WTC11 (cell line): ENCODE measurements around the gene TRIM25. TPM values are rescaled to one million over a fixed set of nuclear protein-coding genes. Genes with fewer than 3 reads are reported as not detected.
A peak's percentile ranks its signal among the peaks of the same experiment; 100 is the strongest.

Experiments
- ATAC-seq: fragments of 200-7000 bp; cut with Tn5 transposase; 2 replicates; pipeline ENCODE4 v1.10.0; 2021; ENCODE audit warnings: mild to moderate bottlenecking, moderate library complexity
- CTCF ChIA-PET: fragments of 300-600 bp; sonication (Branson Sonifier 250); formaldehyde crosslinking; loops from one replicate; lab custom pipeline; 2021; ENCODE audit warnings: antibody characterized with exemption; lab: Charles Lee
- POLR2A ChIA-PET: fragments of 350-600 bp; sonication (Branson Sonifier 250); formaldehyde crosslinking; loops from one replicate; lab custom pipeline; 2021; ENCODE audit warnings: antibody characterized with exemption; lab: Charles Lee
- DNase-seq: peaks from one replicate; pipeline ENCODE4 v3.0.0; 2021; ENCODE audit warnings: low spot score
- H3K27ac Mint-ChIP-seq: 2 replicates; pipeline ENCODE4 v1.8.0; 2021; ENCODE audit warnings: mixed read lengths
- H3K27me3 Mint-ChIP-seq: 2 replicates; pipeline ENCODE4 v1.8.0; 2021; ENCODE audit warnings: low read depth, mild to moderate bottlenecking, moderate library complexity, mixed read lengths
- H3K36me3 Mint-ChIP-seq: 2 replicates; pipeline ENCODE4 v1.8.0; 2021; ENCODE audit warnings: mixed read lengths
- H3K4me1 Mint-ChIP-seq: 2 replicates; pipeline ENCODE4 v1.8.0; 2022; ENCODE audit warnings: mixed read lengths
- H3K4me3 Mint-ChIP-seq: 2 replicates; pipeline ENCODE4 v1.8.0; 2021; ENCODE audit warnings: mild to moderate bottlenecking, moderate library complexity, mixed read lengths
- H3K9me3 Mint-ChIP-seq: 2 replicates; pipeline ENCODE4 v1.8.0; 2021; ENCODE audit warnings: mixed read lengths
- CBFB ChIP-seq: sonication (generic); formaldehyde crosslinking; IDR thresholded peaks from 2 replicates; pipeline ENCODE4 v1.8.1; 2022; ENCODE audit warnings: mild to moderate bottlenecking, low read depth, missing genetic modification reagents
- FOXJ3 ChIP-seq: sonication (generic); formaldehyde crosslinking; IDR thresholded peaks from 2 replicates; pipeline ENCODE4 v1.9.0; 2021; ENCODE audit warnings: missing genetic modification reagents, mild to moderate bottlenecking, borderline replicate concordance
- FOXP1 ChIP-seq: sonication (generic); formaldehyde crosslinking; IDR thresholded peaks from 2 replicates; pipeline ENCODE4 v1.8.0; 2022; ENCODE audit warnings: missing genetic modification reagents, mild to moderate bottlenecking, moderate library complexity, borderline replicate concordance
- GABPB1 ChIP-seq: sonication (generic); formaldehyde crosslinking; IDR thresholded peaks from 2 replicates; pipeline ENCODE4 v1.8.1; 2023; ENCODE audit warnings: mild to moderate bottlenecking, missing genetic modification reagents
- HMGA2 ChIP-seq: fragments of 250-450 bp; sonication (Bioruptor Pico); IDR thresholded peaks from 2 replicates; pipeline ENCODE4 v1.4.0; 2021; ENCODE audit warnings: mild to moderate bottlenecking, moderate library complexity
- IRF2 ChIP-seq: sonication (generic); formaldehyde crosslinking; IDR thresholded peaks from 2 replicates; pipeline ENCODE4 v1.8.0; 2022; ENCODE audit warnings: low read depth, missing genetic modification reagents, borderline replicate concordance
- JAZF1 ChIP-seq: fragments of 250-450 bp; sonication (Bioruptor Pico); IDR thresholded peaks from 2 replicates; pipeline ENCODE4 v1.9.0; 2021; ENCODE audit warnings: moderate library complexity, mild to moderate bottlenecking, inconsistent platforms
- JUN ChIP-seq: sonication (generic); formaldehyde crosslinking; IDR thresholded peaks from 2 replicates; pipeline ENCODE4 v1.8.0; 2023; ENCODE audit warnings: mild to moderate bottlenecking, missing genetic modification reagents
- MLX ChIP-seq: sonication (generic); formaldehyde crosslinking; IDR thresholded peaks from 2 replicates; pipeline ENCODE4 v1.8.1; 2023; ENCODE audit warnings: mild to moderate bottlenecking, missing genetic modification reagents, moderate library complexity
- NFYB ChIP-seq: sonication (generic); formaldehyde crosslinking; conservative IDR thresholded peaks from 2 replicates; pipeline ENCODE4 v1.8.0; 2022; ENCODE audit warnings: low read depth, missing genetic modification reagents
- PRDM15 ChIP-seq: sonication (generic); formaldehyde crosslinking; IDR thresholded peaks from 2 replicates; pipeline ENCODE4 v1.8.0; 2022; ENCODE audit warnings: missing genetic modification reagents
- RORB ChIP-seq: fragments of 250-450 bp; sonication (Bioruptor Pico); IDR thresholded peaks from 2 replicates; pipeline ENCODE4 v1.9.0; 2021; ENCODE audit warnings: mild to moderate bottlenecking
- SP1 ChIP-seq: sonication (generic); formaldehyde crosslinking; conservative IDR thresholded peaks from 2 replicates; pipeline ENCODE4 v1.8.1; 2022; ENCODE audit warnings: missing genetic modification reagents
- TP53 ChIP-seq: sonication (generic); formaldehyde crosslinking; IDR thresholded peaks from 2 replicates; pipeline ENCODE4 v1.8.1; 2023; ENCODE audit warnings: mild to moderate bottlenecking, missing genetic modification reagents
- ZSCAN18 ChIP-seq: fragments of 250-450 bp; sonication (Bioruptor Pico); IDR thresholded peaks from 2 replicates; pipeline ENCODE4 v2.1.2; 2022; ENCODE audit warnings: mild to moderate bottlenecking, moderate library complexity
- total RNA-seq: library from RNA; stranded (reverse); gene quantifications from 3 replicates; pipeline ENCODE4 v1.2.3, GENCODE V29; 2021

The TRIM25 gene
- total RNA-seq, 1 experiment from 2014 or later, result 49.0 TPM

- no peak for ATAC-seq
- peaks cover 52% of the 10 kb centered on the region for H3K36me3 Mint-ChIP-seq
- no peak overlapping the region for H3K27ac Mint-ChIP-seq
- H3K4me1 Mint-ChIP-seq, result peaks cover 34% of the 10 kb centered on the region
- no peak overlapping the region for H3K4me3 Mint-ChIP-seq
- H3K9me3 Mint-ChIP-seq, result peaks cover 48% of the 10 kb centered on the region
- no peaks in the 10 kb centered on the region; the same call in 1 of the 2 replicates for H3K27me3 Mint-ChIP-seq
- TF ChIP-seq TP53 (CRISPR knock-in tag), result no peak
- TF ChIP-seq FOXJ3 (CRISPR knock-in tag), result no peak
- TF ChIP-seq GABPB1 (CRISPR knock-in tag), result no peak
- TF ChIP-seq FOXP1, result no peak
- TF ChIP-seq ZSCAN18 (CRISPR knock-in tag), result no peak
- ChIA-PET POLR2A (no interaction called here), CTCF (no interaction called here)
- no peak for DNase-seq
Observed at GRCh38 chr17:56928586-56928985, 14.7 kb upstream of the TRIM25 start.

GRCh38 chr17:56926704-56927103 is 12.9 kb upstream of the TRIM25 start:
- H3K36me3 Mint-ChIP-seq, result peaks cover 34% of the 10 kb centered on the region
- no peak for DNase-seq
- CTCF ChIA-PET, result no interaction called here
- TF ChIP-seq CBFB (CRISPR knock-in tag) (no peak), ZSCAN18 (CRISPR knock-in tag) (no peak), NFYB (CRISPR knock-in tag) (no peak), PRDM15 (no peak), SP1 (no peak), HMGA2 (no peak)
- TF ChIP-seq, all 79 proteins: peak for 0
- Mint-ChIP-seq H3K9me3 (peaks cover 34% of the 10 kb centered on the region), H3K27me3 (no peaks in the 10 kb centered on the region; the same call in 1 of the 2 replicates), H3K4me3 (peak overlapping the region; percentile 21), H3K4me1 (peaks cover 34% of the 10 kb centered on the region), H3K27ac (peak overlapping the region; percentile 97)
- ATAC-seq, result no peak
- POLR2A ChIA-PET, result interaction anchor here (1.1 kb wide), 1 partner anchor 13 kb away, joined by 4 read pairs; the partner anchor contains the start of gene TRIM25

- Mint-ChIP-seq H3K4me1 (peaks cover 34% of the 10 kb centered on the region), H3K27me3 (no peaks in the 10 kb centered on the region; the same call in 1 of the 2 replicates), H3K27ac (peak overlapping the region; percentile 98), H3K36me3 (peaks cover 29% of the 10 kb centered on the region), H3K9me3 (peaks cover 30% of the 10 kb centered on the region), H3K4me3 (peak overlapping the region; percentile 29)
- ChIA-PET POLR2A (interaction anchor here (1.1 kb wide), 1 partner anchor 12 kb away, joined by 4 read pairs; the partner anchor contains the start of gene TRIM25), CTCF (no interaction called here)
- TF ChIP-seq RORB (CRISPR knock-in tag), result no peak
- no peak for TF ChIP-seq JAZF1 (CRISPR knock-in tag)
- TF ChIP-seq JUN (CRISPR knock-in tag), result no peak
- TF ChIP-seq IRF2, result no peak
- no peak for TF ChIP-seq MLX
- no peak; the same call in 1 of the 2 replicates for ATAC-seq
- no peak for DNase-seq
Observed at GRCh38 chr17:56926270-56926669, 12.4 kb upstream of the TRIM25 start.
